ENCODE data around the gene NRSN2.

DNA sequence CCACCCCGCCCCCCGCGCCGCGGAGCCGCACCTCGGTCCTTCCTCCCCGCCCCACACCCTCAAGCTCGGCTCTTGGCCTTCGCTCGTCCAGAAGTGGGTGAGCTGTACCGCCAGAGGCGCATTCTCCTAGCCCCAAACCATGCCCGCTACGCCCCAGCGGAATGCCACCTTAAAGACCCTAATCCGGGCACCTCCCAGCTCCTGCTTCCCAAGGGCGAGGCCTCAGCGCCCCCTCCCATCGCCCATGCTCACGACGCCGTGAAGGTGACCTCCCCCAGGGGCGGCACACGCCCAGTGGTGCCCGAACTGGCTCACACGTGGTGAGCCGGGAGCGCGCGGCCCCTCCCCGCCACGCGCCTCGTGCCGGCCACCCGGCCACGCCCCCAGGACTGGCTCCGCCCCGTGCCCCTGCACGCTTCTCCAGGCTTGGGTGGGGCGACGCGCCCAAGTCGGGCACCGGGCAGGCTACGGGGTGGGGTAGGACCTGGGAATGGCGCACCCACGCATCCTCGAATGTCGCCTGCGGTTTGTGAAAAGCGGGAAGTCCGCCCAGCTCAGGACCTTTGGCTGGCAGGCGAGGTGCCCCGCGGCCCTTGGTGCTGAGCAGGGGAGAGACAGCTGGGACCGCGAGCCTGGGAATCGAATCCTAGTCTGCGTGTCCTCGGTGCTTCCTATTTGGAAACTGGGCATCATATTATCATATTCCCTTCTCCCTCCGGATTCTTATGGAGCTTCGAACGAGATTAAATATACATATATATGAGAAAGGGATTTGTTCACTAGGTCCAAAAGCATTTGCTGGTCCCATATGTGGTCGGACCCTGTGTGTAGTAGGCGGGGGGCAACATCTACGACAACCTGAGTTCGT lies 22.5 kb upstream of the NRSN2 start:
- TF ChIP-seq ZBTB7A (IDR thresholded peaks at IDR 0.05; ENCODE audit: low read depth) (peak; percentile 85), EP300 (IDR thresholded peaks at IDR 0.05; ENCODE audit: borderline replicate concordance) (peak; percentile 11; the same call in 1 of the 2 replicates), FOXM1 (IDR thresholded peaks at IDR 0.05; ENCODE audit: borderline replicate concordance, low read depth) (no peak), YY1 (IDR thresholded peaks at IDR 0.05; ENCODE audit: low read depth) (no peak), TAF1 (IDR thresholded peaks at IDR 0.05; ENCODE audit: low read depth) (peak; percentile 23; the same call in 1 of the 2 replicates), CEBPB (IDR thresholded peaks at IDR 0.05) (no peak), TEAD4 (IDR thresholded peaks at IDR 0.05) (peak; percentile 45), NFIC (IDR thresholded peaks at IDR 0.05) (no peak), TCF12 (IDR thresholded peaks at IDR 0.05; ENCODE audit: low read depth) (peak; percentile 68)
- TF ChIP-seq, protein P1, sequence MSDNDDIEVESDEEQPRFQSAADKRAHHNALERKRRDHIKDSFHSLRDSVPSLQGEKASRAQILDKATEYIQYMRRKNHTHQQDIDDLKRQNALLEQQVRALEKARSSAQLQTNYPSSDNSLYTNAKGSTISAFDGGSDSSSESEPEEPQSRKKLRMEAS (IDR thresholded peaks at IDR 0.05): peak; percentile 97
- TF ChIP-seq, protein P2, sequence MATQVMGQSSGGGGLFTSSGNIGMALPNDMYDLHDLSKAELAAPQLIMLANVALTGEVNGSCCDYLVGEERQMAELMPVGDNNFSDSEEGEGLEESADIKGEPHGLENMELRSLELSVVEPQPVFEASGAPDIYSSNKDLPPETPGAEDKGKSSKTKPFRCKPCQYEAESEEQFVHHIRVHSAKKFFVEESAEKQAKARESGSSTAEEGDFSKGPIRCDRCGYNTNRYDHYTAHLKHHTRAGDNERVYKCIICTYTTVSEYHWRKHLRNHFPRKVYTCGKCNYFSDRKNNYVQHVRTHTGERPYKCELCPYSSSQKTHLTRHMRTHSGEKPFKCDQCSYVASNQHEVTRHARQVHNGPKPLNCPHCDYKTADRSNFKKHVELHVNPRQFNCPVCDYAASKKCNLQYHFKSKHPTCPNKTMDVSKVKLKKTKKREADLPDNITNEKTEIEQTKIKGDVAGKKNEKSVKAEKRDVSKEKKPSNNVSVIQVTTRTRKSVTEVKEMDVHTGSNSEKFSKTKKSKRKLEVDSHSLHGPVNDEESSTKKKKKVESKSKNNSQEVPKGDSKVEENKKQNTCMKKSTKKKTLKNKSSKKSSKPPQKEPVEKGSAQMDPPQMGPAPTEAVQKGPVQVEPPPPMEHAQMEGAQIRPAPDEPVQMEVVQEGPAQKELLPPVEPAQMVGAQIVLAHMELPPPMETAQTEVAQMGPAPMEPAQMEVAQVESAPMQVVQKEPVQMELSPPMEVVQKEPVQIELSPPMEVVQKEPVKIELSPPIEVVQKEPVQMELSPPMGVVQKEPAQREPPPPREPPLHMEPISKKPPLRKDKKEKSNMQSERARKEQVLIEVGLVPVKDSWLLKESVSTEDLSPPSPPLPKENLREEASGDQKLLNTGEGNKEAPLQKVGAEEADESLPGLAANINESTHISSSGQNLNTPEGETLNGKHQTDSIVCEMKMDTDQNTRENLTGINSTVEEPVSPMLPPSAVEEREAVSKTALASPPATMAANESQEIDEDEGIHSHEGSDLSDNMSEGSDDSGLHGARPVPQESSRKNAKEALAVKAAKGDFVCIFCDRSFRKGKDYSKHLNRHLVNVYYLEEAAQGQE (IDR thresholded peaks at IDR 0.05; ENCODE audit: low read depth): no peak
- TF ChIP-seq, protein P3, sequence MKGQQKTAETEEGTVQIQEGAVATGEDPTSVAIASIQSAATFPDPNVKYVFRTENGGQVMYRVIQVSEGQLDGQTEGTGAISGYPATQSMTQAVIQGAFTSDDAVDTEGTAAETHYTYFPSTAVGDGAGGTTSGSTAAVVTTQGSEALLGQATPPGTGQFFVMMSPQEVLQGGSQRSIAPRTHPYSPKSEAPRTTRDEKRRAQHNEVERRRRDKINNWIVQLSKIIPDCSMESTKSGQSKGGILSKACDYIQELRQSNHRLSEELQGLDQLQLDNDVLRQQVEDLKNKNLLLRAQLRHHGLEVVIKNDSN (IDR thresholded peaks at IDR 0.05): peak; percentile 83

All from Ishikawa (cell line).